ENCODE measurements around the gene SDK1.
"Not testable (repeated sequence)": the region's sequence is repeated elsewhere in the genome, so short reads cannot be mapped to it uniquely, and the experiment has no call there.

The SDK1 gene

DNA sequence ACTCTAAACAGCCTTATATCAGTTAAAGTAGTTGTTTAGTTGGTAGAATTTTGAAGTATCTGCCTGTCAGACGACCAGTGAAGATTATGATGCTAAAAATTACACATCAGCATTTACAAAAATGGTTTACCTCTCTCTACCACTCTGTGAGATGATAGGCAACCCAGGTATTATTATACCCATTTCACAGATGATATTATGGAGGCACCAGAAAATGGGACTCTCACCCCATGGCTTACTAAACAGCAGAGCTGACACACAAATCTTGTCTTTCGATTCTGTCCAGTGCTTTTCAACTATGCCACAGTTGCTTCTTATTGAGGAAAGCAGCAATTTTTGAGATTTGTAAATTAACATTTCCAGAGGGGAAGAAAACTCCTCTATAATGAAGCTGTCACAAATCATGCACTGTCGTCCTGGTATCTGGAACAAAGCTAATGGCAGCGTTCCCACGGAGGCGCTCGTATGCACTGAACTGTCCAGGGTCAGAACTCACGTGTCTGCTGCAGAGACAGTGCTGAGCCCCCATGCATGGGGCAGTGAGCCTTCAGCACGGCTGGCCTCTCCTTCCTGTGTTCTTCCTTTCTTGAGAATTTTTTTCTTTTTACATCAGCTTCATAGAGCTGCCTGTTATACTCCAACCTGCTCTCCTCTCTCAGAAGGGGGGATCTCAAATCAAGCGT is 381.1 kb downstream of the SDK1 start:
- DNase-seq = no peak

DNA sequence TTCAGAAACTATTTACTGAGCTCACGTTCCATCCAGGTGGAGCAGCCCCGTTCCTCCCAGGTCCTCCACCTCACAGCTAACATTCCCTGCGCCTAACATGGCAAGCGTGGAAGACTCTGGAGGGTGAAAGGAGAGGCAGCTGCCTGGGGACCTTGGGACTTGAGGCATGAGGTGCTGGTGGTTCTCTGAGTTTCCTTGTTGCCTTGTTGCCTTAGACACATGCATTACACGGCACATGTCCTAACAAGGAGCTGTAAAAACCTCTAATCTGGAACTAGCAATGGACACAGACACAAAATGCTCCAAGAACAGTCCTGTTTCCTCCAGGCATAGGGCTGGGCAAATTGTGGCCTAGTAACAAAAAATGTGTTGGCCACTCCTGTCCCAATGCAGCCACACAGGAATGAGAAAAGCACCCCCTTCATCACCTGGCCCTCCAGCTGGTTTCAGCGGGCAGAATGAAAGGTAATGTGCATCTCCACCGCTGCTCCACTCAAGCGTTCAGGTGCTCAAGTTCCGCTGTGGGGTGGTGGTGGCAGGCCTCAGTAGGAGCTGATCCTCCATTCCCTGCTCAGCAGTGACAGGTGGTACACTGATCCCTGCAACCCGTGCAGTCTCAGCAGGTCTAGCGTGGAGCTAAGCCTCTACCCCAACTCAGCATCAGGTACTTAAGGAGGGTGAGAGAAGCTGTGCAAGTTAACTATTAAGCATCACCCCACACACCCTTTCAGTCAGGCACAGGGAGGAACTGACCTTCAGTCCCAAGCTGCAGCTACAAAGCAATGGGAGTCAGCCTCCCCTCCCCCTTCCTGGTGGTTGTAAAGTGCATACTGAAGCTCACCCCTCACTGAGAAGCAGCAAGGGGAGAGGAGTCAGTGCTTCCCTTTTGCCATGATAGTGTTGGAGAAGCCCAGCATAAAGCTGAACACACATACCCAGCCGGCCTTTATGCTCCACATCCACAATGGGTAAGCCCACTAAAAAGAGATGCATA is 382.8 kb downstream of the SDK1 start:
- no peak for DNase-seq

DNA sequence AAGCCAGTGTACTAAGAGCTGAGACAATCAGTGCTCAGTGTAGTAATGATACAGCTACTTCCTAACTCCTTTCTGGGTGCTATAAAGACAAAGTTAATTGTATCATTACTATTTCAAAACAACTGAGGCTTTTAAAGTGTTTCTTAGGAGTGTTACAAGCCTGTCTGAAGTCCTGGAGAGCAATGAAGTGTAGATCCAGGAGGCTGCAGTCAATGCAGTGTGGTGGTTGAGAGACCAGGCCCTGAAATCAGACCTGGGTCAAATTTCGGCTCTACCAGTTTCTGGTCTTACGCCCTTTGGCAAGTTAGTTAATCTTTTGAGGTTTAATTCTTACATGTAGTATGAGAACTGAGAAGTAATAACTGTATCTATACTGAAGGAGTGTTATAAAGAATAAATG is 387.0 kb downstream of the SDK1 start:
- no peak for DNase-seq

DNA sequence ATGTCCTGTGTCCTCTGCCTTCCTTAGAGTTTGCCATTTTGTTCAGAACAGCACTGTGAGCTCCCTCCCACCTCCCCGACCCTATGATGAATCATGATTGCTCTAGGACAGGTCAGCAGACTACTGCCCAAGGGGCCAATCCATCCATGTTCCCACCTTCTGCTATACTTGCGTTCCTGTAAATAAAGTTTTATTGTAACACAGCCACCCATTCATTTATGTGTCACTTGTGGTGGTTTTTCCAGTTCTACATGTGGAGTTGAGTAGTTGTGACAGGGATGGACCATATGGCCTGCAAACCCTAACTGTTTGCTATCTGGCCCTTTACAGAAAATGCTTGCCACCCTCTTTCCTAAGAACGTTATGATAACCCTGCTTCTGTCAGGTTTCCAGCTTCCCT is 387.8 kb downstream of the SDK1 start:
- DNase-seq = no peak

DNA sequence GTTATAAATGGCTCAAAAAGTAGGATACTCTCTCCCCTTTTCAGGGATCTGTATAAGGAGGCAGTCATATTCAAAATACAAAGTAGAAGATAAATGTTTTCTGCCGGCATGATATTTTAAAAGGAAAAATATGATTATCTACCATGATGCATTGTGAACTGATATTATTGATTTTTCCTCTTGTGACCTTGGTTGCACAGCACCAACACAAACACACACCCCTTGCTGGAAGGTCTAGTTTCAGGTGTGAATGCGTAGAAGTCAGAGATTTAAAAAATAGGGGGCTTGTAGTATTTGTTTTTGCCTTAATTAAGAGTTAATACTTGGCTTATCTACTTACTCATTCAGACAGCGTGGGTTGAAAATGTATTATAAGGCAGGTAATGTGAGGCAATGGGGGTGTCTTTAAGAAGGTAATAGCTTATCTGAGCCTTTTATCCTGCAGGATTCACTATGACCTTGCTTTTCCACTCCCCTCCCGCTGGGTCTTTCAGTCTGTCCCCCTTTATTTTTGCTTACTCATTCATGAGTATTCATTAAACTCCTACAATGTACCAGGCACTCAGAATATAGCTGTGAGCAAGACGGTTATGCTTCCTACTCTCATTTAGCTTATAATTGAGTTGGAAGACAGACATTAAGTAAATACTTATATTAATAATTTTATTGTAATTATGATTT is 390.6 kb downstream of the SDK1 start:
- peak; percentile 34 for DNase-seq

DNA sequence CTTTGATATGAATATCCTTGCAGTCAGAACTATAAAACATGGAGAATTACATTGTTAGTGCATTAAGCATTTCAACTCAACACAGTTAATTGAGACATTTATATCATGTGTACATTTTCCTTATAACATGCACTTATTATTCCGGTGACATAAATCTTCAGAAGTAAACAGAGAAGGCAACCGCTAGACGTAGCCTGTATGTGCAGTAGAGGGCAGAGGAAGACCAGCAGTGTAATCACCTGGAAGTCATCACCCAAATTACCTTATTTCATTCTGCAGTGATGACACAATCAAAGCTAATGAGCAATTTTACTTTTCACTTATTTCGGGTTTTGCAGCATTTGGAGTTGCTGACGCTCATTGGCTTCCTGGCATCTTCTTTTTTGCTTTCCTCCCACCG is 394.6 kb downstream of the SDK1 start:
- DNase-seq = no peak

DNA sequence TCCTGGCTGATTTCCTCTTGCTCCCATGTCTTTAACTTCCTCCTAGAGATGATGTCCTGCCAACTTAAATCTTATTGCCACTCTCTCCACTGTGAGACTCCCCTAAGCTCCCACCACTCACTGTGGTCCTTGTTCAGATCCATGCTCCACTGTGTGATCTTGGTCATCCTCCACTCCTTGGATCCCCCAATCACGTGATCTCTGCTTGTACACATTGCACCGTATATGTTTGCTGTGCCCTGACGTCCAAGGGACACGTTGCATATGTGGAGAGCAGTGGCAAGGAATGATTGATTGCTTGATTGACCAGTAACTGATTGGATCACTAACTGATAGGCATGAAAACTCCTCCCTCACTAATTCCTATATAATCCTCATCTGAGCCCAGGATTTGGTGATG is 395.1 kb downstream of the SDK1 start:
- no peak for DNase-seq

DNA sequence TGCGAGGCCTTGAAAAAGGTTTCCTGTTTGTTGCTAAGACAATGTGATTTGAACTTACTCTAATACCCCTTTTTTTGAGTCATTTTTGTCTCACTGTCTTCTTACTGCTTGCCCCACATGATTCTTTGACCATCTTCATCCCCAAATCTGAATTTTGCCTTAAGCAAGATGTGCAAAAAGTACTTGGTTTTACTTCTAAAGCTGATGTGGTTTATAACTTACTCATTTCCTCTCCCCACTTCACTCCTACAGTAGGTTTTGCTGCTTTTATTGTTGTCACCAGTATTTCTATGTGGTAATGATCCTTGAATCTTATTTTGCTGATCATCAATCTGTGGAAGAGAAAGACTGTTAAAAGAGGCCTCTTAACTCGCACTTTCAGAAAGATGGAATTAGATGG is 396.4 kb downstream of the SDK1 start:
- DNase-seq = no peak

DNA sequence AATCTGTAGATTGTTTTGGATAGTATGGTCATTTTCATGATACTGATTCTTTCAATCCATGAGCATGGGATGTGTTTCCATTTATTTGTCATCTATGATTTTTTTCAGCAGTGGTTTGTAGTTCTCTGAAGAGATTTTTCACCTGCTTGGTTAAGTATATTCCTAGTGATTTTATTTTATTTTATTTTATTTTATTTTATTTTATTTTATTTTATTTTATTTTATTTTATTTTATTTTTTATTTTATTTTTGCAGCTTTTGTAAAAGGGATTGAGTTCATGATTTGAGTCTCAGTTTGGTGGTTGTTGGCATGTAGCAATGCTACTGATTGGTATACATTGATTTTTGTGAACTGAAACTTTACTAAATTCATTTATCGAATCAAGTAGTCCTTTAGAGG is 404.2 kb downstream of the SDK1 start:
- no peak for DNase-seq

DNA sequence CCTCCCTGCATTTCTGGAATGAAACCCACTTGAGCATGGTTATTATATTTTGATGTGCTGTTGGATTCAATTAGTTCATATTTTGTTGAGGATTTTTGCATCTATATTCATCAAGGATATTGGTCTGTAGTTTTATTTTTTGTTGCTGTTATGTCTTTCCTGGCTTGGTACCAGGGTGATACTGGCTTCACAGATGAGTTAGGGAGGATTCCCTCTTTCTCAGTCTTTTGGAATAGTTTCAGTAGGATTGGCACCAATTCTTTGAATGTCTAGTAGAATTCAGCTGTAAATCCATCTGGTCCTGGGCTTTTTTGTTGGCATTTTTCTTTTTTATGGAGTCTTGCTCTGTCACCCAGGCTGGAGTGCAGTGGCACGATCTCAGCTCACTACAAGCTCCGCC is 405.0 kb downstream of the SDK1 start:
- DNase-seq = not testable (repeated sequence)

DNA sequence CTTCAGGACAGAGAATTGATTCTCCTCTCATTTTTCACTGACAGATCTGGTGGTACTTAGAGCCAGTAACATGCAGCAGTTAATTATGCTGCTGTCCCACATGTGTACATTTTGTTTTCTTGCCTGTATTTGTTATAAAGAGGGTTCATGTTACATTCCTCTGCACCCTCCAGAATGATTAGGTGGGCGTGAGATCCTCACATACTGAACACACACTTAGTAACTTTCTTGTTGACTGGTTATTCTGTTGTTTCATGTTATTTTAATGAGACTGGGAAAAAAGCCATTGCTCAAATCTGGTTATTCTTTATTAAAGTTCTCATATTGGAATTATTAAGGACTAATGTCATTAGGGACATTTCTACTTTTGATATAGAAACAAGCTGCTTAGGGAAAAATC is 409.1 kb downstream of the SDK1 start:
- DNase-seq = no peak

DNA sequence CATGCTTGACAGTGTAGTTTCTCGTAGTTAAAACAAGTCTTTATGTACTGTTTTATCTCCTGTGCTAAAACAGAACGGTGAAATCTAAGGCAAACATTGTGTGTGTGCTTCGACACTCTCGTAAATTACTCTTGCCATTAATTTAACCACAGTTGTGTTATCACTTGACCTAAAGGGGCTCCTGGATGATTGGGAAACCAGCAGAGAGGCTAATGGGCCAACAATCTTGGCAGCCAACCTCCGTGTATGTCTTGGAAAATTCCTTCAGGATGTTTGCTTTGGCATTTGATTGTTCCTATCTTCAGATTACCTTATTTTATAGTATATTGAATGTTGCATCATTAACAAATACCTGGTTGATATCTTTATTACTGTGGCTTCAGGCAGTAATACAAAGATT is 409.5 kb downstream of the SDK1 start:
- DNase-seq = no peak

DNA sequence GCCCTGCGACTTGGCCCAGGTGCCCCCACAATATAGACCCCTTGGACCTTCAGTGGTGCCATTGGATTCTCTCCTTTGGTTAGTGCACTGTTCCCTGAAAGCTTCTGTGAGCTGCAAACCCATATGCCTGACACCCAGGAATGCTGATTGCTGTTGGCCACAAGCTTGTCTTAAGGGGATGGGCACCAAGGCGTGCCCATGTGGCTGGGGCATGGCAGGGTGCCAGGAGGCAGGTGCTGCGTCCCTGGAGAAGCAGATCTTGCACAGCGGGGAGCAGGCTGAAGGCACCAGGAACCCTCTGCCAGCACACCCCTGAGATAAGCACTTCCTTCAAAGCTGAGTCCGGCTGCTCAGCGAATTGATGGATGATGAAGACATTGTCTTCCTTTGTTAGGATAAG is 411.8 kb downstream of the SDK1 start:
- no peak for DNase-seq

DNA sequence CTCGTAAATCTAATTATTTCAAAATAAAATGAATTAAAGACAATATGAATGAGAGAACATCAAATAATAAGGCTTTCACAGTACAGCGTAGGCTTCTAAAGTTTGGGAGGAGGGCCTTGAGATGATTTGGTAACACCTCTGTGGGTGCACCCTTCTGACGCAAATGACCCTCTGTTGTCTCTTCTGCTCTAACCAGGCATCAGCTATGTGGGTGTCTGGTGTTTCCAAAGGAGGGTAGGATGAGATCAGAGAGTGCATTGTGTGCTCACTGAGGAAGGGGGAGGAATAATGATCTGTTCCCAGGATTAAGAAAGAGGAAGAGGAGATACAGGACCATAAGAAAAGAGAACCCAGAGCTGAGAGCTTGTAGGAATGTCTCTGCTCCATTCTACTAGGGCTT is 420.4 kb downstream of the SDK1 start:
- no peak for DNase-seq

DNA sequence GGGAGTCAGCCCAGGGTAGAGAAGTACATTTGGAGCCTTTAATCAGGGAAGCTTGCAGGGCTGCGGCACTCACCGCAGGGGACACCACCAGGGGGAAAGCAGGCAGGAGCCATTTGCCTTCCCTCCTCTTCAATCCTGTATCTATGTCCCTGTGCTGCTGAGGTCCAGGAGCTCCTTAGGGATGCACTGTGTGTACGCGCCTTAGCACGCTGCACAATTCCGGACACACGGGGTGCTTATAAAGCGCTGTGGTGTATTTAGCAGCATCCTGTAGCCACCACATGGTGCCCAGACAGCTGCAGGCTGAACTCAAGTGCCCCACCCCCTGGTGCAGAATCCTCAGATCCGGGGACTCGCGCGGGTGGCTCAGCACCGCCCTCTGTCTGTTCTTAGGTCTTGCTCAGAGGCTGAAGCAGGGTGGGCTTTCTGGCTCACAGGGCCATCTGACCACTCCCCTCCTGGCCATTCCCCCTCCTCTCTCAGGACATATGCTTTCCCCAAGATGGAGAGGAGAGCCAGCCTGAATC is 421.4 kb downstream of the SDK1 start:
- peak; percentile 63 for DNase-seq

DNA sequence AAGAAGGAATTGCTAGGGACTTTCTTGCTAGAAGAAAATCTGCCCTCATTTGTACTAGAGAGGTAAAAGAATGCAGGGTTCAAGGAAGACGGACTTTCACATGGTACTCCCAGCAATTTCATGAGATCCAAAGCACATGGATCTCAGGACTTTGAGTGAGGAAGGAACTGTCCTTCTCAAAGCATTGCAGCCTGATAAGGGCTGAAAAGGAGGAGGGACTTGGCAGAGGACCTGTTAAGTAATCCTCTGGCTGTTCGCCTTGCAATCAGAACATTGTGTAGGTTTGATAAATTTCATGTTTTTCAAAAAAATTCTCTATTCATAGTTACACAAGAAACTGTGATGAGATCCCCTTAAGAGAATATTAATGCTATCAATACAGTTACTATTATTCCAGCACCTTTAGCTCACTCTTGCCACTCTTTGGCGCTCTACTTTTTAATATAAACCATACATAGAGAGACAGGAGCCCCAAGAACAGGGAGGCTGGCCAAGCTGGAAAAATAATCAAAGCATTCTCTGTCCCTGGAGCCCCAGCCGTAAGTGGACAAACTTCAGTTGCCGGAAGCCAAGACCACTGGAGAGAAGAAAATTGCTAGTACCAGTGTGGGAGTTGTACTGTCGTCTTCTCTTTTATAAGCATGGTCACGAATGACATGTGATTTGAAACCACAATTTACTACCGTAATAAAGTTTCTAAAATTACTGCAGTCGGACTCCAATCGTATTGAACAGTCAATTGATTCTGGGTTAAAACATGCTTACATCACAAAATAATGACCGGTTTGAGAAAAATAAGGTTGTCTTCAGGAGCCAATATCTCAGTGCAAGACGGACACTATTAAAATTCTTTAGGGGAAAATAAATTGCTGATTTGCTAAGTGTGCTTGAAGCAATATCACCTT is 424.4 kb downstream of the SDK1 start:
- DNase-seq = no peak

DNA sequence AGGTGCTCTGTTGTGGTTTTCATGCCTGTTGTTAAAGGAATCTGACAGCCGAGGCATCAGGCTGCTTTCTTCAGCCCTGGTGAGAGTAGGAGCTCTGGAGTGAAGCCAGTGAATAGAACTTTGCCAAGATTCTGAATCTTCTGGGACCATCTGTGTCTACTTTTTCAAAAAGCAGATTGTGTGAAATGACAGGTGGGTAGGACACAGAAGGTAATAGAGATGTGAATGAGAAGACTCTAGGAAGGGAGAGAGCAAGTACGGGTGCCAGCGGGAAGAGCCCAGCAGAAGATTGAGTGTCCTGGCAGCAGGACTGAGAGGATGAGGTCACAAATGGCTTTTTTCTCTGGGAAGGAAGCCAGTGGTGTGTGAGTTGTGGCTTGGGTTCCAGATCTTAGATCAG is 429.2 kb downstream of the SDK1 start:
- DNase-seq = no peak

DNA sequence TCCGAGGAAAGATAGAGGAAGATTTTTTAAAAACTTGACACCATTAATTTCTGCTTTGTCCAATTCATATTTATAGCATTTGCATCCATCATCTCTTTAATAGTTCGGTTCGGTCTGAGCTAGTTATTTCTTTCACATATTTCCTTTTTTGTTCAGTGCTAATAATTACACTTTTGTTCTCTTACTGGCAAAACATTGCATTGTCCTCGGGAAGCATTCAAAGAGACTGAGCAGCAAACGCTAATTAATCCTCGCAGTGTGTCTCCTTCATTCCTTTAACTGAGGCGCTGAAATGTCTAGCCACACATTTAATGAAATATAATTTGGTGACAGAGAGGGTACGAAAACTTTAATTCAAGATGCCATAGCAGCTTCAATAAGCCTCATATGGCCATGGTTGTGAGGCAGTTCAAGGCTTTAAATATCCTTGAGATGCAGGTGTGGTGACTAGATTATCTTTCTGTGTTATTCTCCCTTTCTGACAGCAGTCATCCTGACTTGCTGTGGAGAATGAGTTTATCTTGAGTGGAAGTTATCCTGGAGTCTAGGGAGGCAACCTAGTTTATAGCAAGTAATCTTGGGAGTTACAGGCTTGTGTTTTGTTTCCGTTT is 431.4 kb downstream of the SDK1 start:
- DNase-seq = no peak

DNA sequence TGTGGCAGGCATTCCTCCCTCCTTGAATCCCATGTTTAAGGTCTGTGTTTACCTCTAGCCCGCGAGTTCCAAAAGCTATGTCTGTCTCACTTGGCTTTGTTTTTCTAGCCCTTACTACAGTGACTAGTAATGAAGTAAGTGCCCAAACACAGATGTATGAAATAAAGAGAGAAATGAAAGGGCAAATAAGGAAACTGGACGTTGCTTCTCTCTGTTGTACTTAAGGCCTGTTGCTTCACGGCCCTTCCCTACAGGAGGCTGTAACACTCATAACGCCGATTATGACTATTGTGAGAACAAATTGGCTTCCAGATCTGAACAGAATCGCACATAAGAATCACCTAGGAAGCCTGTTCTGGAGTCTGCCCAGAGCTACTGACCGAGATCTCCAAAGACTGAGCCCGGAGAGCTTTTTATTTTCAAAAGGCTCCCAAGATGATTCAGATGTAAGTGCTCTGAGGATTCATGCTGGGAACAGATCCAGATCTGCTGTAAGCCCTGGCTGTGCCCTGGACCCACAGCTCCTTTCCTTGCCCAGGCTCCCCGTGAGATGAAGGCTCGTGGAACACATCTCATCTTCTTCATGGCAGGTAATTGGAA is 432.6 kb downstream of the SDK1 start:
- DNase-seq = no peak

DNA sequence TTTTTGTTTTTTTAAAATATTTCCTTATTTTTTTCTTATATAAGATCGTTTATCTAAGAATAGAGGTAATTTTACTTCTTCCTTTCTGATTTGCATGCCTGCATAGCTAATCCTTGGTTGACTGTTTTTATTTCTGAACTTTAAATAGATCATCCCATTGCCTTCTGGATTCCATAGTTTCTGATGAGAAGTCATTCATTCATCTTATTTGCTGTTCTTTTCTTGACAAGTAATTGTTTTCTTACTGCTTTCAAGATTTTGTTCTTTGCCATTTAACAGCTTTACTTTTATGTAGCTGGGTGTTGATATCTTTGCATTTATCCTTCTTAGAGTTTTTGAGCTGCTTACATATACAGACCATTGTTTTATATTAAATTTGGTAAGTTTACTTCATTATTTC is 437.9 kb downstream of the SDK1 start:
- no peak for DNase-seq

DNA sequence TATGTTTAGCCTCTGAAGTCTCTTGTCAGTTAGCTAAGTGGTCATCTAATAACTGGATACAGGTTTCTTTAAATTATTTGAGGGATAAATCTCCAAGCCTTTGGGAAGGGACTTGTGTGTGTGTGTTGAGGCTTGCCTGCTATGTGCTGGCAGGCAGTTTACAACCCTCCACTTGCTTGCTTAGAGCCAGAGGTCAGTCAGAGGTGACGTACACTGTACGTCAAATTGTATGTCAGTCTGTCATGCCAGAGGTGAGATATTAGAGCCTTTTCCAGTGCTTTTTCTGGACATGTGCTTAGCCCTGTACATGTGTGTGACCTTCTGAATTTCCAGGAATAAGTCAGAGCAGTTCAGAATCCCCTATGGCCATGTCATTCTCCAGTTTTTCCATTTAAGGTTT is 438.9 kb downstream of the SDK1 start:
- no peak for DNase-seq

DNA sequence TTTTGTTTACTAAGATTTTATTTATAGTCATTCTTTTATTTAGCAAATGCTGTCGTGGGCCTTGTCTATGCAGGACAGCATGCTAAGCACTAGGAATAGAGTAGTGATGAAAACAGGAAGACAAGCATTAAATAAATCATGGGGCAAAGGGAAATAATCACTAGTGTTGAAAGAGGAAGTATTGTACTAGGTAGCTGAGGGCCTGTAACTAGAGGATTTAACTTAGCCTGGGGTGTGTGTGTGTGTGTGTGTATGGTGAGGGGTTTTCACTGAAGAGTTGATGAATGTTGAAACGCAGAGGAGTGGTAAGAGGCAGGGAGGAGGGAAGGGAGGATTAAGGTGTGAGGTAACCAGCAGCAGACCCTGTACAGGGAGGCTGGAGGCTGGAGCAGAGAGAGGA is 446.4 kb downstream of the SDK1 start:
- no peak for DNase-seq

Measured in NCI-H1417 treated with DMSO at 0.1 percent for 48 hours (cell line).